Measurements from ENCODE around the gene SMARCA2. TPM values are rescaled to one million over a fixed set of nuclear protein-coding genes. Genes with fewer than 3 reads are reported as not detected.

The SMARCA2 gene
- total RNA-seq, 1 experiment from 2014 or later: 77.6 TPM

GRCh38 chr9:2012347-2012746, 2.8 kb upstream of the SMARCA2 start:
- ChIA-PET POLR2A (interaction anchor here (0.6 to 1.4 kb wide), 3 partner anchors 33 to 161 kb away, joined by 3 to 4 read pairs (median 3); no protein-coding TSS in a partner anchor), CTCF (no interaction called here)
- no TSS peak for BruUV-seq (replicated peaks)
- no peak for DNase-seq (ENCODE audit: unreplicated experiment)
- H3K4me1 Mint-ChIP-seq (ENCODE audit: insufficient read depth, unreplicated experiment): peaks cover 9% of the 10 kb centered on the region
- no peaks in the 10 kb centered on the region for H3K9me3 Mint-ChIP-seq (ENCODE audit: unreplicated experiment)
- H3K27me3 Mint-ChIP-seq (ENCODE audit: insufficient read depth, unreplicated experiment): peaks cover 10% of the 10 kb centered on the region
- intact Hi-C loops (cut with micrococcal nuclease): no loop called here
- TF ChIP-seq, protein P1, sequence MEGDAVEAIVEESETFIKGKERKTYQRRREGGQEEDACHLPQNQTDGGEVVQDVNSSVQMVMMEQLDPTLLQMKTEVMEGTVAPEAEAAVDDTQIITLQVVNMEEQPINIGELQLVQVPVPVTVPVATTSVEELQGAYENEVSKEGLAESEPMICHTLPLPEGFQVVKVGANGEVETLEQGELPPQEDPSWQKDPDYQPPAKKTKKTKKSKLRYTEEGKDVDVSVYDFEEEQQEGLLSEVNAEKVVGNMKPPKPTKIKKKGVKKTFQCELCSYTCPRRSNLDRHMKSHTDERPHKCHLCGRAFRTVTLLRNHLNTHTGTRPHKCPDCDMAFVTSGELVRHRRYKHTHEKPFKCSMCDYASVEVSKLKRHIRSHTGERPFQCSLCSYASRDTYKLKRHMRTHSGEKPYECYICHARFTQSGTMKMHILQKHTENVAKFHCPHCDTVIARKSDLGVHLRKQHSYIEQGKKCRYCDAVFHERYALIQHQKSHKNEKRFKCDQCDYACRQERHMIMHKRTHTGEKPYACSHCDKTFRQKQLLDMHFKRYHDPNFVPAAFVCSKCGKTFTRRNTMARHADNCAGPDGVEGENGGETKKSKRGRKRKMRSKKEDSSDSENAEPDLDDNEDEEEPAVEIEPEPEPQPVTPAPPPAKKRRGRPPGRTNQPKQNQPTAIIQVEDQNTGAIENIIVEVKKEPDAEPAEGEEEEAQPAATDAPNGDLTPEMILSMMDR (IDR thresholded peaks at IDR 0.05; ENCODE audit: unreplicated experiment): no peak
- H3K36me3 Mint-ChIP-seq (ENCODE audit: insufficient read depth, unreplicated experiment): peaks cover 7% of the 10 kb centered on the region
- no peak overlapping the region for H3K27ac Mint-ChIP-seq (ENCODE audit: low read depth, unreplicated experiment)
- H3K4me3 Mint-ChIP-seq (ENCODE audit: unreplicated experiment): no peak overlapping the region

- ChIA-PET CTCF (interaction anchor here (1.1 kb wide), 1 partner anchor 48 kb away, joined by 3 read pairs; no protein-coding TSS in a partner anchor), POLR2A (interaction anchor here (0.7 to 2.7 kb wide), 14 partner anchors 9 to 1513 kb away, joined by 3 to 57 read pairs (median 3); partner anchors contain the start of gene PUM3)
- Mint-ChIP-seq H3K4me3 (ENCODE audit: unreplicated experiment) (peak overlapping the region; percentile 90), H3K4me1 (ENCODE audit: insufficient read depth, unreplicated experiment) (peaks cover 17% of the 10 kb centered on the region), H3K9me3 (ENCODE audit: unreplicated experiment) (no peaks in the 10 kb centered on the region), H3K27me3 (ENCODE audit: insufficient read depth, unreplicated experiment) (peaks cover 10% of the 10 kb centered on the region), H3K36me3 (ENCODE audit: insufficient read depth, unreplicated experiment) (peaks cover 7% of the 10 kb centered on the region), H3K27ac (ENCODE audit: low read depth, unreplicated experiment) (peak overlapping the region; percentile 80)
- BruUV-seq (replicated peaks): TSS peak; percentile 19
- DNase-seq (ENCODE audit: unreplicated experiment): peak; percentile 30
- TF ChIP-seq, protein P1 (IDR thresholded peaks at IDR 0.05; ENCODE audit: unreplicated experiment): no peak
- intact Hi-C loops (cut with micrococcal nuclease): no loop called here
These were observed 1.2 kb upstream of the SMARCA2 start for GRCh38 chr9:2013743-2014475.

GRCh38 chr9:2015581-2016407, 647 bp downstream of the SMARCA2 start:
- peaks cover 10% of the 10 kb centered on the region for H3K27me3 Mint-ChIP-seq (ENCODE audit: insufficient read depth, unreplicated experiment)
- TF ChIP-seq, protein P1 (IDR thresholded peaks at IDR 0.05; ENCODE audit: unreplicated experiment): no peak
- TSS peak; percentile 51 for BruUV-seq (replicated peaks)
- peak overlapping the region; percentile 90 for H3K4me3 Mint-ChIP-seq (ENCODE audit: unreplicated experiment)
- peaks cover 28% of the 10 kb centered on the region for H3K4me1 Mint-ChIP-seq (ENCODE audit: insufficient read depth, unreplicated experiment)
- H3K36me3 Mint-ChIP-seq (ENCODE audit: insufficient read depth, unreplicated experiment): peaks cover 12% of the 10 kb centered on the region
- ChIA-PET CTCF (interaction anchor here (1.9 kb wide), 1 partner anchor 16 kb away, joined by 4 read pairs; no protein-coding TSS in a partner anchor), POLR2A (interaction anchor here (0.6 to 2.7 kb wide), 13 partner anchors 12 to 782 kb away, joined by 3 to 57 read pairs (median 4); no protein-coding TSS in a partner anchor)
- peak; percentile 58 for DNase-seq (ENCODE audit: unreplicated experiment)
- intact Hi-C loops (cut with micrococcal nuclease): loop anchor here (1.0 to 5.0 kb wide), 5 partner anchors 36 to 827 kb away; partner anchors contain the start of gene PUM3
- H3K27ac Mint-ChIP-seq (ENCODE audit: low read depth, unreplicated experiment): peak overlapping the region; percentile 80
- no peaks in the 10 kb centered on the region for H3K9me3 Mint-ChIP-seq (ENCODE audit: unreplicated experiment)

All from MCF 10A (cell line).